Measurements from ENCODE around the gene GSTM5.
"Not testable (repeated sequence)": the region's sequence is repeated elsewhere in the genome, so short reads cannot be mapped to it uniquely, and the experiment has no call there.

The GSTM5 gene

GRCh38 chr1:109762821-109763645 lies 51.0 kb downstream of the GSTM5 start:
- DNase-seq: no peak

DNA sequence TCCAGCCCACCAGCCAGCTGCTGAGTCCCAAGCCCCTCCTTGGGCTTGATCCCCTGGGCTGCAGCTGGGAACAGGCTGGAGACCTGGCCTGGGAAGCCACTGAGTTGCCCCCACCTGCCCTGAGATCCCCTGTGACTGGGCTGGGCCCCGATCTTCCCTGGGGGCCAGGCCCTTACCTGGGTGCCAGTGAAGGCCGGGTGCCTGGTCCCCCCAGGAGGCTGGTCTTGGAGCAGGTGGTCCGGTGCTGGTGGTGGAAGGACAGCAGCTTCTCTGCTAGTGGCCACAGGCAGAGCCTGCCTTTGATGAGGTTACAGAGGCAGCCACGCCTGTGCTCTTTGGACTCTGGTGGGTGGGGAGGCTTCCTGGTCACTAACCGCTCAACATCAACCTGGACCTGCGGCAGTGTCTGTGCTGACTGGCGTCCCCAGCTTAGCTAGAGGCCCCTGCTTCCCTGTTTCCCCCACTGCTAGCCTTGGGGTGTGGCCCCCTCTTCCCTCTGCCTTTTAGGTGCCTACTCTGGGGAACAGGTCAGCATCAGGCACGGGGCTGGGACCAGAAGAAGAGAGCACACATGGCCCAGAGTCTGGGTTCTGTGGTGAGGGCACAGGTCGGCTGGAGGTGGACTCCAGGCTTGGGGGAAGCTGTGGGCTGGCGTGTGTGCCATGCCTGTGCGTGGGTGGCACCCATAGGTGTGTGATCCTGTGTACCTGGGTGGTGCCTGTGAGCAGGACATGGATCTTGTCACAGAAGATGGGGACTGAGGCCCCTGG lies 51.8 kb downstream of the GSTM5 start, which contains the start of gene EPS8L3:
EPS8L3 (minus strand) TSS at position 278 of the 770 bp plus-strand sequence. CDS start 2,174 bp downstream, outside the sequence.
- DNase-seq: no peak

DNA sequence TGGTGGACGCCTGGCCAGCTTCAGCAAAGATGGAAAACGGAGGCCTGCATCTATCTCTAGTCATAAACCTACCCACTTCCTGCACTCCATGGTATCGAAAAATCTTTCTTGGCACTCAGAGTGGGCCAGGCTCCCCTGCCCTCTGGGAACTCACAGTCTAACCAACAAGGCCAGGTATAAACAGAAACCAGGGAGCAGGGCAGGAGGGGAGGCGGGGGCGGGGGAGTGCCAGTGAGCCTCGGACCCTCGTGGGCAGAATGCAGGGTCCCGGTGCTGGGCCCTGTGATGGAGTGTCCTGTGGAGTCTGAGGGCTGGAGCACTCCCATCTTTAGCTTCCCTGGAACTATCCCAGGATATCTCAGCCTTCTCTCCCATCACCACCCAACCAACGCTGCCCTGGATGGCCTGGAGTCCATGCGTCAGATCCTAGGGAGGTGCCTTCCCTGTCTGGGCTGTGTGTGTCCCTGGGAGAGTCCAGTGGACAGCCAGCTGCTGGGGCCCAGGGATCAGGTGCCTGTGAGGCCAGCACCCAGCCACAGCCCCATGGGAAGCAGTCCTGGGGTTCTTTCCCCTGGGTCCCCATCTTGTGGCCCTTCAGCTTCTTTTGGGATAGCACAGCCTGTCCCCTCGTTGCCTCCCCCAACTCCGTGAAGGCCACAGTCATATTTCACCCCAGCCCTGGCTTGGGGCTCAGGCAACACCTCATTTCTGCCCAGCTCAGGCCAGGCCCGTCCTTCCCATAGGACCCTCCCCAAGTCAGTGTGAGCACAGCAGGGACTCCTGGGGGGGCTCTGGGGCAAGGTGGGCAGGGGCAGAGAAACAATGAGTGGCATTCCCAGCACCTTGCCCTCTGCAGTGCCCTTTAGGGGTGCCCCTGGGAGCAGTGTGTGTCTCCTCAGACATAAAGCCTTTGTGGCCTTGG lies 52.8 kb downstream of the GSTM5 start:
- DNase-seq: no peak

DNA sequence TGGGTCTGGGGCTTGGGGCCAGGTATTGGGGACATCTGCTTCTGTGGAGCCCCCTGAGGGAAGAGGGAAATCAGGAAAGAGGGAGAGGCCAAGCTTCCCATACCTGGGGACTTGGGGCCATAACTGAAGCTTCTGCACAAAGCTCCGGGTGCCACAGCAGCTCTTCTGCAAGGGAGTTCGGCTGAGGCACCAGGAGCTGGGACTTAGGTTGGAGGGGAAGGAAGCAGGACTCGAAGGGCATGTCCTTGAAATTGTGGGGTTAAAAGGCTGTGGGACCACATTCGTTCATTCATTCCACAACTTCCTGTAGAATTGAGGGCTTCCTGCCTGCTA lies 53.4 kb downstream of the GSTM5 start:
- DNase-seq: no peak

GRCh38 chr1:109765896-109766615 lies 54.0 kb downstream of the GSTM5 start:
- DNase-seq: no peak

DNA sequence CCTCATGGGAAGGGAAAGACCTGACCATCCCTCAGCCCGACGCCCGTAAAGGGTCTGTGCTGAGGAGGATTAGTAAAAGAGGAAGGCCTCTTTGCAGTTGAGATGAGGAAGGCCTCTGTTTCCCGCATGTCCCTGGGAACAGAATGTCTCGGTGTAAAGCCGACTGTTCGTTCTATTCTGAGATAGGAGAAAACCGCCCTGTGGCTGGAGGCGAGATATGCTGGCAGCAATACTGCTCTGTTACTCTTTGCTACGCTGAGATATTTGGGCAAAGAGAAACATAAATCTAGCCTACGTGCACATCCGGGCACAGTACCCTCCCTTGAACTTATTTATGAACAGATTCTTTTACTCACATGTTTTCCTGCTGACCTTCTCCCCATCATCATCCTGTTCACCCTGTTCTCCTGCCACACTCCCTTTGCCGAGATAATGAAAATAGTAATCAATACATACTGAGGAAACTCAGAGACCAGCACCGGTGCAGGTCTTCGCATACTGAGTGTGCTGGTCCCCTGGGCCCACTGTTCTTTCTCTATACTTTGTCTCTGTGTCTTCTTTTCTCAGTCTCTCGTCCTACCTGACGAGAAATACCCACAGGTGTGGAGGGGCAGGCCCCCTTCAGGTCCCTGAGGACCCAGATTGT lies 55.1 kb downstream of the GSTM5 start:
- not testable (repeated sequence) for DNase-seq
